ENCODE results near the gene TPD52L3.

Gene TPD52L3

GRCh38 chr9:6328103-6328502 is at the start of gene TPD52L3:
TSS of gene TPD52L3 (plus strand) at chr9:6328375. CDS start at chr9:6328596, 221 bp downstream.
- H3K36me3 ChIP-seq (ENCODE audit: control insufficient read depth in 1 of 2, insufficient read depth in 2 of 2, low read length in 2 of 2): no peaks in the 10 kb centered on the region
- peaks cover 0 to under 1% of the 10 kb centered on the region in 2 donors for H3K9me3 ChIP-seq (ENCODE audit: control insufficient read depth in 1 of 2, low read length in 2 of 2)
- no peaks in the 10 kb centered on the region for H3K4me1 ChIP-seq (ENCODE audit: control insufficient read depth in 1 of 2, insufficient read depth in 2 of 2, low read length in 2 of 2)
- no peaks in the 10 kb centered on the region for H3K27me3 ChIP-seq (ENCODE audit: low read depth, low read length)
- H3K27ac ChIP-seq (ENCODE audit: low read length): no peak within 1 kb of the TSS
- H3K4me3 ChIP-seq (ENCODE audit: low read depth in 1 of 2, low read length in 2 of 2): no peak within 1 kb of the TSS

GRCh38 chr9:6301858-6302257 is 26.3 kb upstream of the TPD52L3 start:
- H3K36me3 ChIP-seq (ENCODE audit: control insufficient read depth in 1 of 2, insufficient read depth in 2 of 2, low read length in 2 of 2): no peaks in the 10 kb centered on the region
- no peaks in the 10 kb centered on the region for H3K9me3 ChIP-seq (ENCODE audit: control insufficient read depth in 1 of 2, low read length in 2 of 2)
- H3K4me3 ChIP-seq (ENCODE audit: low read depth in 1 of 2, low read length in 2 of 2): no peak overlapping the region
- no peaks in the 10 kb centered on the region for H3K4me1 ChIP-seq (ENCODE audit: control insufficient read depth in 1 of 2, insufficient read depth in 2 of 2, low read length in 2 of 2)
- no peaks in the 10 kb centered on the region for H3K27me3 ChIP-seq (ENCODE audit: low read depth, low read length)
- H3K27ac ChIP-seq (ENCODE audit: low read length): no peak overlapping the region

GRCh38 chr9:6302417-6302816 is 25.8 kb upstream of the TPD52L3 start:
- Histone ChIP-seq H3K27me3 (ENCODE audit: low read depth, low read length) (no peaks in the 10 kb centered on the region), H3K9me3 (ENCODE audit: control insufficient read depth in 1 of 2, low read length in 2 of 2) (no peaks in the 10 kb centered on the region), H3K36me3 (ENCODE audit: control insufficient read depth in 1 of 2, insufficient read depth in 2 of 2, low read length in 2 of 2) (no peaks in the 10 kb centered on the region), H3K27ac (ENCODE audit: low read length) (no peak overlapping the region), H3K4me3 (ENCODE audit: low read depth in 1 of 2, low read length in 2 of 2) (no peak overlapping the region), H3K4me1 (ENCODE audit: control insufficient read depth in 1 of 2, insufficient read depth in 2 of 2, low read length in 2 of 2) (no peaks in the 10 kb centered on the region)

- Histone ChIP-seq H3K27me3 (ENCODE audit: low read depth, low read length) (no peaks in the 10 kb centered on the region), H3K4me1 (ENCODE audit: control insufficient read depth in 1 of 2, insufficient read depth in 2 of 2, low read length in 2 of 2) (no peaks in the 10 kb centered on the region), H3K27ac (ENCODE audit: low read length) (no peak overlapping the region), H3K9me3 (ENCODE audit: control insufficient read depth in 1 of 2, low read length in 2 of 2) (no peaks in the 10 kb centered on the region), H3K4me3 (ENCODE audit: low read depth in 1 of 2, low read length in 2 of 2) (no peak overlapping the region), H3K36me3 (ENCODE audit: control insufficient read depth in 1 of 2, insufficient read depth in 2 of 2, low read length in 2 of 2) (no peaks in the 10 kb centered on the region)
These were observed 23.9 kb upstream of the TPD52L3 start for GRCh38 chr9:6304232-6304631.

GRCh38 chr9:6305954-6306563 is 22.1 kb upstream of the TPD52L3 start:
- Histone ChIP-seq H3K9me3 (ENCODE audit: control insufficient read depth in 1 of 2, low read length in 2 of 2) (no peaks in the 10 kb centered on the region), H3K36me3 (ENCODE audit: control insufficient read depth in 1 of 2, insufficient read depth in 2 of 2, low read length in 2 of 2) (no peaks in the 10 kb centered on the region), H3K4me3 (ENCODE audit: low read depth in 1 of 2, low read length in 2 of 2) (no peak overlapping the region), H3K27ac (ENCODE audit: low read length) (no peak overlapping the region), H3K4me1 (ENCODE audit: control insufficient read depth in 1 of 2, insufficient read depth in 2 of 2, low read length in 2 of 2) (no peaks in the 10 kb centered on the region), H3K27me3 (ENCODE audit: low read depth, low read length) (no peaks in the 10 kb centered on the region)

- H3K27me3 ChIP-seq (ENCODE audit: low read depth, low read length): no peaks in the 10 kb centered on the region
- no peak overlapping the region for H3K27ac ChIP-seq (ENCODE audit: low read length)
- H3K4me3 ChIP-seq (ENCODE audit: low read depth in 1 of 2, low read length in 2 of 2): no peak overlapping the region
- no peaks in the 10 kb centered on the region for H3K9me3 ChIP-seq (ENCODE audit: control insufficient read depth in 1 of 2, low read length in 2 of 2)
- no peaks in the 10 kb centered on the region for H3K4me1 ChIP-seq (ENCODE audit: control insufficient read depth in 1 of 2, insufficient read depth in 2 of 2, low read length in 2 of 2)
- no peaks in the 10 kb centered on the region for H3K36me3 ChIP-seq (ENCODE audit: control insufficient read depth in 1 of 2, insufficient read depth in 2 of 2, low read length in 2 of 2)
These were observed 20.6 kb upstream of the TPD52L3 start for GRCh38 chr9:6307551-6308096.

GRCh38 chr9:6330958-6331634 is 2.9 kb downstream of the TPD52L3 start:
- Histone ChIP-seq H3K4me3 (ENCODE audit: low read depth in 1 of 2, low read length in 2 of 2) (no peak overlapping the region), H3K36me3 (ENCODE audit: control insufficient read depth in 1 of 2, insufficient read depth in 2 of 2, low read length in 2 of 2) (no peaks in the 10 kb centered on the region), H3K4me1 (ENCODE audit: control insufficient read depth in 1 of 2, insufficient read depth in 2 of 2, low read length in 2 of 2) (no peaks in the 10 kb centered on the region), H3K9me3 (ENCODE audit: control insufficient read depth in 1 of 2, low read length in 2 of 2) (peaks cover 3 to 6% of the 10 kb centered on the region in 2 donors), H3K27me3 (ENCODE audit: low read depth, low read length) (no peaks in the 10 kb centered on the region), H3K27ac (ENCODE audit: low read length) (no peak overlapping the region)

- Histone ChIP-seq H3K4me3 (ENCODE audit: low read depth in 1 of 2, low read length in 2 of 2) (no peak overlapping the region), H3K27me3 (ENCODE audit: low read depth, low read length) (no peaks in the 10 kb centered on the region), H3K27ac (ENCODE audit: low read length) (no peak overlapping the region), H3K4me1 (ENCODE audit: control insufficient read depth in 1 of 2, insufficient read depth in 2 of 2, low read length in 2 of 2) (no peaks in the 10 kb centered on the region), H3K36me3 (ENCODE audit: control insufficient read depth in 1 of 2, insufficient read depth in 2 of 2, low read length in 2 of 2) (no peaks in the 10 kb centered on the region), H3K9me3 (ENCODE audit: control insufficient read depth in 1 of 2, low read length in 2 of 2) (peaks cover 3 to 7% of the 10 kb centered on the region in 2 donors)
These were observed 6.1 kb downstream of the TPD52L3 start for GRCh38 chr9:6334305-6334704.

GRCh38 chr9:6348766-6349165 is 20.6 kb downstream of the TPD52L3 start:
- H3K4me1 ChIP-seq (ENCODE audit: control insufficient read depth in 1 of 2, insufficient read depth in 2 of 2, low read length in 2 of 2): no peaks in the 10 kb centered on the region
- H3K36me3 ChIP-seq (ENCODE audit: control insufficient read depth in 1 of 2, insufficient read depth in 2 of 2, low read length in 2 of 2): no peaks in the 10 kb centered on the region
- H3K4me3 ChIP-seq (ENCODE audit: low read depth in 1 of 2, low read length in 2 of 2): no peak overlapping the region
- H3K27ac ChIP-seq (ENCODE audit: low read length): no peak overlapping the region
- no peaks in the 10 kb centered on the region for H3K27me3 ChIP-seq (ENCODE audit: low read depth, low read length)
- no peaks in the 10 kb centered on the region for H3K9me3 ChIP-seq (ENCODE audit: control insufficient read depth in 1 of 2, low read length in 2 of 2)

GRCh38 chr9:6351737-6352136 is 23.6 kb downstream of the TPD52L3 start:
- no peaks in the 10 kb centered on the region for H3K36me3 ChIP-seq (ENCODE audit: control insufficient read depth in 1 of 2, insufficient read depth in 2 of 2, low read length in 2 of 2)
- no peak overlapping the region for H3K27ac ChIP-seq (ENCODE audit: low read length)
- H3K27me3 ChIP-seq (ENCODE audit: low read depth, low read length): no peaks in the 10 kb centered on the region
- H3K4me3 ChIP-seq (ENCODE audit: low read depth in 1 of 2, low read length in 2 of 2): no peak overlapping the region
- no peaks in the 10 kb centered on the region for H3K4me1 ChIP-seq (ENCODE audit: control insufficient read depth in 1 of 2, insufficient read depth in 2 of 2, low read length in 2 of 2)
- H3K9me3 ChIP-seq (ENCODE audit: control insufficient read depth in 1 of 2, low read length in 2 of 2): no peaks in the 10 kb centered on the region

- H3K4me1 ChIP-seq (ENCODE audit: control insufficient read depth in 1 of 2, insufficient read depth in 2 of 2, low read length in 2 of 2): no peaks in the 10 kb centered on the region
- H3K27me3 ChIP-seq (ENCODE audit: low read depth, low read length): no peaks in the 10 kb centered on the region
- no peaks in the 10 kb centered on the region for H3K9me3 ChIP-seq (ENCODE audit: control insufficient read depth in 1 of 2, low read length in 2 of 2)
- no peak overlapping the region for H3K4me3 ChIP-seq (ENCODE audit: low read depth in 1 of 2, low read length in 2 of 2)
- no peak overlapping the region for H3K27ac ChIP-seq (ENCODE audit: low read length)
- H3K36me3 ChIP-seq (ENCODE audit: control insufficient read depth in 1 of 2, insufficient read depth in 2 of 2, low read length in 2 of 2): no peaks in the 10 kb centered on the region
These were observed 26.0 kb downstream of the TPD52L3 start for GRCh38 chr9:6354072-6354686.
